HFF-Myc (cell line): ENCODE data around the gene SORBS1.

Experiments
- DNase-seq: peaks from one replicate; pipeline ENCODE4 v3.0.0-alpha.2; 2011; ENCODE audit warnings: low read depth; ENCODE audit errors: extremely low read depth
- H3K4me3 ChIP-seq: replicated peaks from 2 replicates; pipeline ENCODE4 v1.5.1; 2011; ENCODE audit warnings: low read depth, mild to moderate bottlenecking, control low read depth, low read length
- TF ChIP-seq, protein P1 (sequence below): IDR thresholded peaks from 2 replicates; pipeline ENCODE4 v1.5.1; 2012; ENCODE audit warnings: mild to moderate bottlenecking, low read depth, low read length, control low read depth; ENCODE audit errors: missing control alignments

Gene SORBS1

GRCh38 chr10:95520617-95521016, 40.6 kb downstream of the SORBS1 start:
- no peak for DNase-seq
- no peak overlapping the region for H3K4me3 ChIP-seq
- TF ChIP-seq, protein P1, sequence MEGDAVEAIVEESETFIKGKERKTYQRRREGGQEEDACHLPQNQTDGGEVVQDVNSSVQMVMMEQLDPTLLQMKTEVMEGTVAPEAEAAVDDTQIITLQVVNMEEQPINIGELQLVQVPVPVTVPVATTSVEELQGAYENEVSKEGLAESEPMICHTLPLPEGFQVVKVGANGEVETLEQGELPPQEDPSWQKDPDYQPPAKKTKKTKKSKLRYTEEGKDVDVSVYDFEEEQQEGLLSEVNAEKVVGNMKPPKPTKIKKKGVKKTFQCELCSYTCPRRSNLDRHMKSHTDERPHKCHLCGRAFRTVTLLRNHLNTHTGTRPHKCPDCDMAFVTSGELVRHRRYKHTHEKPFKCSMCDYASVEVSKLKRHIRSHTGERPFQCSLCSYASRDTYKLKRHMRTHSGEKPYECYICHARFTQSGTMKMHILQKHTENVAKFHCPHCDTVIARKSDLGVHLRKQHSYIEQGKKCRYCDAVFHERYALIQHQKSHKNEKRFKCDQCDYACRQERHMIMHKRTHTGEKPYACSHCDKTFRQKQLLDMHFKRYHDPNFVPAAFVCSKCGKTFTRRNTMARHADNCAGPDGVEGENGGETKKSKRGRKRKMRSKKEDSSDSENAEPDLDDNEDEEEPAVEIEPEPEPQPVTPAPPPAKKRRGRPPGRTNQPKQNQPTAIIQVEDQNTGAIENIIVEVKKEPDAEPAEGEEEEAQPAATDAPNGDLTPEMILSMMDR: no peak

GRCh38 chr10:95518455-95519452, 42.4 kb downstream of the SORBS1 start:
- H3K4me3 ChIP-seq: no peak overlapping the region
- TF ChIP-seq, protein P1: no peak
- no peak for DNase-seq

DNA sequence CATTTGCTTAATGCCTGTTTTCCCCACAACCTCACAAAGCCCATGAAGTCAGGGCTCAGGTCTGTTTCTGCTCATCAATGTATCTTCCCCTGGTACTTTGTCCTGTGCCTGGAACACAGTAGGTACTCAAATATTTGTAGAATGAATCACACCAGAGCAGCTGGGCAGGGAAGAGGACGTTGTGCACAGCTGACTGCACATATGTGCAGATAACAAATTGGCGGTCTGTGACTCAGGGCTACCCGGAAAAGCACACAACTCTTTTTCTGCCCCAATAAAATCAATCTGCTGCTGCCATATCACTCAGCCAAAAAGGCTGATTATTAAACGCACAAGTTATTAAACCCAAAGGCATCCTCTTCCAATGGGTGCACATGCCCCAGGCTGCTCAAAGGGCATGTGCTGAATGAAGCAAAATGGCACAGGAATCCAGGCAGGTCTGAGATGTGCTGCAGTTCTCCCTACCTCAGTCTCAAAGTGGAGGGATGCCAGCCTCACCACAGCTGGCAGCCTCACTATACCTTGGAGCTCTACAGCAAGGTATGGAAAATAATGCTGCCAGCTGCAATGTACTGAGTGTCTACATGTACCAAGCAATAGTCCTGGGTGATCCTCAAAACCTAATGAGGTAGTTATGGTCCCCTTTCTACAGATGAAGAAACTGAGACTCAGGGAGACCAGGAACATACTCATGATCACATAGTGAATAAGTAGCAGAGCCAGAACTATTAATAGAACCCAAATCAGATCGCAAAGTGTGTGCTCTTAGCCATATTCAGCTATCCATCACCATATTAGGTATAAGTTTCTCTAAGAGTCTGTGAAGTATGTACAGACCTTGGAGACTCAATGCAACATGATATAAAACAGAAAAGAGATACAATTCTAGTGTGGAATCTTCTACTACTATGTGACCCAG, 43.4 kb downstream of the SORBS1 start:
- no peak overlapping the region for H3K4me3 ChIP-seq
- TF ChIP-seq, protein P1: no peak
- no peak for DNase-seq

GRCh38 chr10:95516774-95517373, 44.3 kb downstream of the SORBS1 start:
- no peak for DNase-seq
- H3K4me3 ChIP-seq: no peak overlapping the region
- TF ChIP-seq, protein P1: no peak

DNA sequence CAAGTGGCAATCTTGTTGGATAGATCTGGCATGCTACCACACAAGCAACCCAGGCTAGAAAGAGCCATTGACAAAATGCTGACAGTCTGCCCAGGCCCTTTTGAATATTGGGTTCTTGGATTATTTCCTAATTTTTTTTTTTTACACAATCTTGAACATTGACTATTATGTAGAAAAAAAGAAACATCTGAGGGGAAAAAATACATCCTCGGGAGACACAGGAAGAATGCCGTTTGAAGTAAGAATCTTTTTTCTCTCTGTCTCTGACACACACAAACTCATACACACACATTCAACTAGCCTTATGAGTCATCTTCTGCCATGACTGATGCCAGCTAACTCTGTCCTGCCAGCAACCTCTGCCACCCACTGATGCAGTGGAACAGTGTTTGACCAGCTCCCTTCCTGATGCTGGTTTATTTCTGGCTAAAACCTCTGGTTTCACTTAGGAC, 47.2 kb downstream of the SORBS1 start:
- TF ChIP-seq, protein P1: no peak
- no peak for DNase-seq
- no peak overlapping the region for H3K4me3 ChIP-seq

- TF ChIP-seq, protein P1: no peak
- no peak overlapping the region for H3K4me3 ChIP-seq
- no peak for DNase-seq
These were observed 48.1 kb downstream of the SORBS1 start for GRCh38 chr10:95513008-95513589.
